Activated CD4-positive, alpha-beta T cell treated with anti-CD3 and anti-CD28 coated beads, Interleukin-2, Interleukin-6, amounts not matched to agents 100 ng/mL and 50 ng/mL, durations not matched to agents 16 hours and 8 hours (primary cell): ENCODE data around the gene TRPC5OS.

ENCODE experiments used
- DNase-seq: peaks from one replicate; pipeline ENCODE4 v3.0.0-alpha.2; 2020

The TRPC5OS gene

GRCh38 chrX:111914398-111915090, 38.6 kb downstream of the TRPC5OS start:
- no peak for DNase-seq

- no peak for DNase-seq
These were observed 41.6 kb downstream of the TRPC5OS start for GRCh38 chrX:111917591-111917990.

GRCh38 chrX:111928456-111928855, 52.5 kb downstream of the TRPC5OS start:
- no peak for DNase-seq
